BJ (cell line): ENCODE data around the gene RABGAP1L. TPM values are rescaled to one million over a fixed set of nuclear protein-coding genes. Genes with fewer than 3 reads are reported as not detected.
"Not testable (repeated sequence)": the region's sequence is repeated elsewhere in the genome, so short reads cannot be mapped to it uniquely, and the experiment has no call there.

Experiments
- CTCF ChIA-PET: fragments of 350-600 bp; formaldehyde crosslinking; extraction: SDS; loops from one replicate; lab custom pipeline; 2021; ENCODE audit warnings: antibody characterized with exemption, inconsistent platforms; lab: Yijun Ruan, JAX
- POLR2A ChIA-PET: fragments of 300-600 bp; sonication (Branson Sonifier 250); formaldehyde crosslinking; extraction: SDS; loops from one replicate; lab custom pipeline; 2021; ENCODE audit warnings: antibody characterized with exemption; lab: Charles Lee
- DNase-seq: peaks from one replicate; pipeline ENCODE4 v3.0.0-alpha.2; 2011; ENCODE audit warnings: low read depth
- H3K27me3 ChIP-seq: 2 replicates; pipeline ENCODE4 v1.6.0; 2011; ENCODE audit warnings: low read length; ENCODE audit not compliant: control insufficient read depth, insufficient read depth
- H3K36me3 ChIP-seq: 2 replicates; pipeline ENCODE4 v1.5.1; 2011; ENCODE audit warnings: low read length; ENCODE audit not compliant: control insufficient read depth, insufficient read depth
- H3K4me3 ChIP-seq: 2 replicates; pipeline ENCODE4 v1.5.1; 2011; ENCODE audit warnings: low read depth, mild to moderate bottlenecking, control low read depth, low read length
- polyA plus RNA-seq: library from polyadenylated mRNA; depleted of rRNA; stranded (reverse); fragments of >200 nt; gene quantifications from 2 replicates; pipeline ENCODE4 v1.2.3, GENCODE V29; 2011
- TF ChIP-seq, protein P1 (sequence below): IDR thresholded peaks from 2 replicates; pipeline ENCODE4 v1.5.1; 2011; ENCODE audit warnings: low read depth, mild to moderate bottlenecking, control low read depth, inconsistent platforms, low read length, moderate library complexity; ENCODE audit not compliant: insufficient read depth

The RABGAP1L gene
- polyA plus RNA-seq, 1 experiment = 15.9 TPM

DNA sequence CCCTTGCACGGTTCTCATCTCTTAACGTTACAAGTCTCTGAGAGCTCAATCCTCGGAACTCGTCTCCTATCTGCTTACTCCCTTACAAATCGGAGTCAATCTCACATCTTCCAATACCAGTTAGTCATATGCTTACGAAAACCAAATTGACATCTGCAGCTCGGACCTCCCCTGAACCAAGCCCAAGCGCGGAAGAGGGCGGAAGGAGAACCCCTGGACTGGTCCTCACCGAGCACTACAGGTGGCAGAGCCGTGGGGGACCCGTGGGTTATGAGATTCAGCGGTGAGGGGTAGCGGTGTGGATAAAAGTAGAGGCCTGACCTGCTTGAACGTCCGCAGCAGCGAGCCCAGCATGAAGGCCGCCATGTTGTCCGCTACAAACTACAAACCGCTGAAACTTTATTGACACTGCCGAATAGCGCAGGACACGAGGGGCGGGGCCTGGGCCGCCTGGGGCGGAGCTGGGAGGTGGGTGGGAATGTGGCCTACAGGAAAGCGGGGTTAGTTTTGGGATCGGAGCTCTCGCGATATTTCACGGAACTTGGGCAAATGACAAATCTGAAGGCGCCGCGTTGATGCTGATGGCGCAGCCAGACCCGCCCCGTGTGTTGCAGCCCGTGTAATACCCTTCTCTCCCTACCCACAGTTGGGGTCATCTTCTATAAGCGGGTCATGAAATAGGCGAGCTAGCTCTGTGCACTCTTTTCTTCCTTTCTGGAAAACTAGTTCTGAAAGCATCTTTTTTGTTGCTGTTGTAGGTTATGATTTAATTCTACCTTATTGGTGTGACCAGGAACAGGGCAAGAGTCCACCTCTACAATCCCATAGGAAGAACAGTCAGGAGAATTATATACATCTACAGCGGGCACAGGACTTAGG is 864.0 kb downstream of the RABGAP1L start, which contains the start of gene MRPS14:
MRPS14 (minus strand) TSS at position 383 of the 879 bp plus-strand sequence; CDS start at position 366, 17 bp downstream.
- TF ChIP-seq, protein P1, sequence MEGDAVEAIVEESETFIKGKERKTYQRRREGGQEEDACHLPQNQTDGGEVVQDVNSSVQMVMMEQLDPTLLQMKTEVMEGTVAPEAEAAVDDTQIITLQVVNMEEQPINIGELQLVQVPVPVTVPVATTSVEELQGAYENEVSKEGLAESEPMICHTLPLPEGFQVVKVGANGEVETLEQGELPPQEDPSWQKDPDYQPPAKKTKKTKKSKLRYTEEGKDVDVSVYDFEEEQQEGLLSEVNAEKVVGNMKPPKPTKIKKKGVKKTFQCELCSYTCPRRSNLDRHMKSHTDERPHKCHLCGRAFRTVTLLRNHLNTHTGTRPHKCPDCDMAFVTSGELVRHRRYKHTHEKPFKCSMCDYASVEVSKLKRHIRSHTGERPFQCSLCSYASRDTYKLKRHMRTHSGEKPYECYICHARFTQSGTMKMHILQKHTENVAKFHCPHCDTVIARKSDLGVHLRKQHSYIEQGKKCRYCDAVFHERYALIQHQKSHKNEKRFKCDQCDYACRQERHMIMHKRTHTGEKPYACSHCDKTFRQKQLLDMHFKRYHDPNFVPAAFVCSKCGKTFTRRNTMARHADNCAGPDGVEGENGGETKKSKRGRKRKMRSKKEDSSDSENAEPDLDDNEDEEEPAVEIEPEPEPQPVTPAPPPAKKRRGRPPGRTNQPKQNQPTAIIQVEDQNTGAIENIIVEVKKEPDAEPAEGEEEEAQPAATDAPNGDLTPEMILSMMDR = no peak
- POLR2A ChIA-PET = interaction anchor here (0.6 to 1.1 kb wide), 3 partner anchors 9 to 107 kb away, joined by 3 to 17 read pairs (median 7); no protein-coding TSS in a partner anchor
- CTCF ChIA-PET = interaction anchor here (0.6 to 2.7 kb wide), 8 partner anchors 18 to 123 kb away, joined by 3 to 9 read pairs (median 3); partner anchors contain the start of gene CACYBP
- Histone ChIP-seq H3K36me3 (peaks cover 1% of the 10 kb centered on the region; the same call in 1 of the 2 replicates), H3K27me3 (no peaks in the 10 kb centered on the region), H3K4me3 (peak within 1 kb of the TSS; percentile 93)
- DNase-seq = peak; percentile 90

DNA sequence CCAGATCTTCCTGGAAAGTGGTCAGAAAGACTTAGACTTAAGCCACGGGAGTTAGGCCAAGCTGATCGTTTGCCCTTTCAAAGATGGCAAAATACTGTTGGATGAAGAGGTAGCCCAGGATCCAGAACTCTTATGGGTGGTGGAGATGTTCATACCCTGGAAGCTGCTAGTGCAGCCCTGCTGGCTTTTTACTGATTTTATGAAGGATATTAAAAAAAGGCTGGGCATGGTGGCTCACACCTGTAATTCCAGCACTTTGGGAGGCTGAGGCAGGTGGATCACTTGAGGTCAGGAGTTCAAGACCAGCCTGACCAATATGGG is 864.6 kb downstream of the RABGAP1L start:
- not testable (repeated sequence) for H3K27me3 ChIP-seq, DNase-seq, H3K36me3 ChIP-seq
- POLR2A ChIA-PET = interaction anchor here (1.1 kb wide), 1 partner anchor 10 kb away, joined by 7 read pairs; no protein-coding TSS in a partner anchor
- H3K4me3 ChIP-seq = peak overlapping the region; percentile 93
- CTCF ChIA-PET = interaction anchor here (0.7 to 2.7 kb wide), 6 partner anchors 101 to 122 kb away, joined by 3 to 9 read pairs (median 3); no protein-coding TSS in a partner anchor

DNA sequence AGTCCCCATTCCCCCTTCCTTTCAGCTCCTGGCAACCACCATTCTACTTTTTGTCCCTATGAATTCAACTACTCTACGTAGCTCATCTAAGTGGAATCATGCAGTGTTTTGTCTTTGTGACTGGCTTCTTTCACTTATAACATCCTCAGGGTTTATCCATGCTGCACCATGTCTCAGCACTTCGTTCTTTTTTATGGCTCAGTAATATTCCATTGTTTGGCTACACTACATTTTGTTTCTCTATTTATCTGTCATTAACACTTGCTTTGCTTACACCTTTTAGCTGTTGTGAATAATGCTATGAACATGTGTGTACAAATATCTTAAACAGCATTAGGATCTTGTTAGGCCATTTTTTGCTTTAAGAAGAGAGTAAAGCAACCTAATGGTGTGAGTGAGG is 865.5 kb downstream of the RABGAP1L start:
- Histone ChIP-seq H3K27me3 (no peaks in the 10 kb centered on the region), H3K4me3 (no peak overlapping the region), H3K36me3 (no peaks in the 10 kb centered on the region)
- POLR2A ChIA-PET = no interaction called here
- no peak for DNase-seq
- TF ChIP-seq, protein P1 = no peak
- CTCF ChIA-PET = interaction anchor here (0.9 to 2.7 kb wide), 3 partner anchors 100 to 121 kb away, joined by 3 to 9 read pairs (median 4); no protein-coding TSS in a partner anchor

DNA sequence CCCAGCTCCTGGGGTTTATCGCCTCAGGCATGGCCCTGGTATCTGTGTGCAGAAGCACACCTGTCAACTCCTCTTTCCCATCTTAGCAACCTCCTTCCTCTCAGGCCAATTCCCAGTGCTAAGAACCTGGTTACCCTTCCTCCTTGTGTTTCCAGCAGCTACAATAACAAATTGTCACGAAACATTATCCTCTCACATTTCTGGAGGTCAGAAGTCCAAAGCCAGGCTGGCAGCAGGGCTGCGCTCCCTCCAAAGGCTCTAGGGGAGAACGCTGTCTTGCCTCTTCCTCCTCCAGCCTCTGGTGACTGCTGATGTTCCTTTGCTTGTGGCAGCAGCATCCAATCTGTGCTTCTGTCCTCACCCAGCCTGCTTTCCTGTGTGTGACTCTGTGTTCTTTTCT is 874.6 kb downstream of the RABGAP1L start:
- POLR2A ChIA-PET = no interaction called here
- Histone ChIP-seq H3K36me3 (no peaks in the 10 kb centered on the region), H3K27me3 (no peaks in the 10 kb centered on the region), H3K4me3 (no peak overlapping the region)
- CTCF ChIA-PET = interaction anchor here (0.6 to 1.2 kb wide), 2 partner anchors 14 to 285 kb away, joined by 4 to 5 read pairs; no protein-coding TSS in a partner anchor
- TF ChIP-seq, protein P1 = no peak
- DNase-seq = no peak

DNA sequence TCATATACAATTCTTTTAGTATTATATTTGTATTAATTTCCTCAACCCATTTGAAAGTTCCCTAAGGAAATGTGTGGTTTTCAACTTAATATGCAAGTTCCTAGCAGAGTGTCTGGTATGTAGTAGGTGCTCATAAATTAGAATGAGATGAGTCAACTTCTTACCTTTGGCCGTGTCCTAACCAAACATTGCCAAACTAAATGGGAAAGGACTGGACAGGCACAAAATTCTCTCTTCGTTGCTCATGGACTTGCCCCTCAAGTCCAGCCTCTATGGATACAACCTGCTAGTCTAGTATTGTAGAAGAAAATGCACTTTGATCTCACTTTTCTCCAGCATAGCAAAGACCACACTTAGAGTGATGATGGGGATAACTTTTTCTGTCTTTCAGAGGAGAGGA is 875.5 kb downstream of the RABGAP1L start:
- no peak for DNase-seq
- H3K27me3 ChIP-seq = no peaks in the 10 kb centered on the region
- TF ChIP-seq, protein P1 = no peak
- CTCF ChIA-PET = no interaction called here
- POLR2A ChIA-PET = no interaction called here
- no peaks in the 10 kb centered on the region for H3K36me3 ChIP-seq
- H3K4me3 ChIP-seq = no peak overlapping the region
